PFSK-1 (cell line): ENCODE measurements around the gene NALCN.

Experiments used
- POLR2AphosphoS5 ChIP-seq: IDR thresholded peaks from 2 replicates; pipeline ENCODE4 v1.6.1; 2012; ENCODE audit warnings: low read depth, mild to moderate bottlenecking, control low read depth, low read length, moderate library complexity
- SIN3A ChIP-seq: IDR thresholded peaks from 2 replicates; pipeline ENCODE4 v1.6.1; 2012; ENCODE audit warnings: mild to moderate bottlenecking, low read length, moderate library complexity, borderline replicate concordance; ENCODE audit not compliant: insufficient read depth
- TF ChIP-seq, protein P1 (sequence below), 2 experiments: IDR thresholded peaks; 2 replicates each; pipeline versions ENCODE4 v1.6.1 to v1.8.0; 2011 to 2012; ENCODE audit warnings: low read depth in 2 of 2, low read length in 2 of 2, control low read depth in 1 of 2, inconsistent platforms in 1 of 2, mild to moderate bottlenecking in 1 of 2, moderate library complexity in 1 of 2; ENCODE audit not compliant: insufficient read depth in 1 of 2

DNA sequence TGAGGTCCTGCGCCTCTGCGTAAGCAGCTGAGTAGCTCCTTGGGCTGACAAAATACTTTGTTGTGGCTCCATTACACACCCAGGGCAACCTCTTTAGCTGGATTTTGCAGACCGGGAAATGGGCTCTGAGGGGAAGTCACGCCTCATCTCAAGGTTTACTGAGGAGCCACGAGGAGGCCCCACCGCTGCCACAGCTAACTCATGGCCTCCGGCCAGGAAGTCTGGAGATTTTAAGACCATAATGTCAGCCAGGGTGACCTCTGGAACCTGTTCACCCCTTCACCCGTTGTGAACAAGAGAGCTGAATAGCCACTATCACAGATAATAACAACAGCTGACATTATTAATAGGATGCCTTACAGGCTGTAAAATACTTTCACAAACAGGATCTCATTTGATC, 390.4 kb downstream of the NALCN start:
- no peak for TF ChIP-seq POLR2AphosphoS5
- TF ChIP-seq, protein P1, sequence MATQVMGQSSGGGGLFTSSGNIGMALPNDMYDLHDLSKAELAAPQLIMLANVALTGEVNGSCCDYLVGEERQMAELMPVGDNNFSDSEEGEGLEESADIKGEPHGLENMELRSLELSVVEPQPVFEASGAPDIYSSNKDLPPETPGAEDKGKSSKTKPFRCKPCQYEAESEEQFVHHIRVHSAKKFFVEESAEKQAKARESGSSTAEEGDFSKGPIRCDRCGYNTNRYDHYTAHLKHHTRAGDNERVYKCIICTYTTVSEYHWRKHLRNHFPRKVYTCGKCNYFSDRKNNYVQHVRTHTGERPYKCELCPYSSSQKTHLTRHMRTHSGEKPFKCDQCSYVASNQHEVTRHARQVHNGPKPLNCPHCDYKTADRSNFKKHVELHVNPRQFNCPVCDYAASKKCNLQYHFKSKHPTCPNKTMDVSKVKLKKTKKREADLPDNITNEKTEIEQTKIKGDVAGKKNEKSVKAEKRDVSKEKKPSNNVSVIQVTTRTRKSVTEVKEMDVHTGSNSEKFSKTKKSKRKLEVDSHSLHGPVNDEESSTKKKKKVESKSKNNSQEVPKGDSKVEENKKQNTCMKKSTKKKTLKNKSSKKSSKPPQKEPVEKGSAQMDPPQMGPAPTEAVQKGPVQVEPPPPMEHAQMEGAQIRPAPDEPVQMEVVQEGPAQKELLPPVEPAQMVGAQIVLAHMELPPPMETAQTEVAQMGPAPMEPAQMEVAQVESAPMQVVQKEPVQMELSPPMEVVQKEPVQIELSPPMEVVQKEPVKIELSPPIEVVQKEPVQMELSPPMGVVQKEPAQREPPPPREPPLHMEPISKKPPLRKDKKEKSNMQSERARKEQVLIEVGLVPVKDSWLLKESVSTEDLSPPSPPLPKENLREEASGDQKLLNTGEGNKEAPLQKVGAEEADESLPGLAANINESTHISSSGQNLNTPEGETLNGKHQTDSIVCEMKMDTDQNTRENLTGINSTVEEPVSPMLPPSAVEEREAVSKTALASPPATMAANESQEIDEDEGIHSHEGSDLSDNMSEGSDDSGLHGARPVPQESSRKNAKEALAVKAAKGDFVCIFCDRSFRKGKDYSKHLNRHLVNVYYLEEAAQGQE (IDR thresholded peaks at IDR 0.05; ENCODE audit: insufficient read depth in 1 of 2, low read depth in 2 of 2, low read length in 2 of 2), result no peak
- TF ChIP-seq SIN3A, result no peak
